Mucosa of gallbladder (tissue), 1 donor: ENCODE measurements around the gene MARCHF5. TPM values are rescaled to one million over a fixed set of nuclear protein-coding genes. Genes with fewer than 3 reads are reported as not detected.

Experiments
- DNase-seq: peaks from one replicate; pipeline ENCODE4 v3.0.0-alpha.2; 2020; ENCODE audit warnings: low spot score
- total RNA-seq: library from RNA; stranded (reverse); gene quantifications from one replicate; pipeline ENCODE4 v1.2.1, GENCODE V29; 2021
- donor health status: DM: no; HTN: no; CAD: no.

MARCHF5 gene
- total RNA-seq, result 51.2 TPM

- peak; percentile 96 for DNase-seq
Observed at GRCh38 chr10:92290837-92291615, at the start of gene MARCHF5, which contains the start of gene CPEB3. TSS of gene MARCHF5 (plus strand) at chr10:92291167. CDS start at chr10:92291495, 328 bp downstream. TSS of gene CPEB3 (minus strand) at chr10:92291078. CDS start at chr10:92240350, 50,728 bp downstream.

DNA sequence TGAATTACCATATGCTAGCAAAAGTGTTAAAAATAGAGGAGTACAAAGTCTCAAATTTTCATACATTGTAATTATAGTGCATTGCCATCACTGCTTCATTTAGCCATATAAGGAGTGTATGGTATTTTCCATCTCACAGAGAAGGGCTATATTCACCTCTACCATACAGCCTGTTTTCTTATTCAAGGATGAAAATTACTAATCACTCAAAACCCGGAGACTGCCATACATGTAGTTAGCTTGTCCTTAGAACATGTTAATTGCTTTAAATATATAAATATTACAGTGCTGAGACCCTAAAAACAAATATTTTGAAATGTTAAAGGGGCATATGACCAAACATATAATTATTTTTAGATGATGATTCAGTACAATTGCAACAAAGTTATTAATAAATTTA is 49.5 kb upstream of the MARCHF5 start:
- no peak for DNase-seq

DNA sequence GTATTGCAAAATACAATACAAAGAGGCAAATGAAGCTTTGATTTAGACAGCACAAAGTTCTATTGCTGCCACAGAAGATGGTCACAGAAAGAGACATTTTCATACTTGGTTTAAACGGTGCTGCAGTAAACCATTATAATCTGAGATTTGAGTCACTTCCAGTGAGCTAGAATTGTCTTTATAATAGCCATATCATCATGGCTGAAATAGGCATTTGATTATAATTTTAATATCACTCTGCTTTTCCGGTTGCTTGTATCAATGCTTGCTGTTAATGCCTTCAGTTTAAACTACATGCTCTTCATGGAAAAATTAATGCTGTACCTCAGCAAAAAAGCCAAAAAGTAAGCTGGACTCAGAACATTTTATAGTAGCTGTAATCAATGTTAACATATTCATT is 48.6 kb upstream of the MARCHF5 start:
- no peak for DNase-seq

DNA sequence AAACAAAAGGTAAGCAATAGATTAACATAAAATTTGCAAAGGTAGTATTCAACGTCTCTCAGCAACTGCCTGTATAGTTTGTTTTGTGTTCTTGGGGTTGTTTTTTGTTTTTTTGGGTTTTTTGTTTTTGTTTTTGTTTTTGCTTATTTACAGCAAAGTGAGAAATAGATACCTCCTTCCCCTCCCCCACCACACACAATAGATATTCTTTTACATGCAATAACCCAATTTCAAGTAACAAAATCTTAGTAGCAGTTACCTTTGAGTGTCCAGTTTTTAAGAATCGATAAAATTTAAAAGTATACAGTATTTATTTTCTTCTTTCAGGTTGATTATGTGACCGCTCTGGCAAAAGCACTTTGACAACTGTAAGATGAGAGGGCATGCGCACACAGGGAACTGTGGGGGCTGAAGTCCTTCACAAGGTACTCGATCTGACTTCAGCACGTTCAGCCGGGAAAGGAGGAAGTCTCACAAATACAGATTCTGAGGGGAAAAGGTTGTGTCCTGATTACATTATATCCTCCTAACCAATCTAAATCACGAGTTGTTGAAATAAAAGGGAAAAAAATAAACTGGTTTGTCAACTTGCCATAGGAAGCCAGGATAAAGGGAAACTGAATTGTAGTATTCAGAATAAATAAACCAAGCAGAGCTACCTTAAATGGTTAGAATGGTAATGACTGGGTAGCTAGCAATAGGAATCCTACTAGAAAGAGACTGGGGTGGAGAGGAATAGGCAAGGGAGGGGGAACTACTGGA is 47.9 kb upstream of the MARCHF5 start:
- DNase-seq, result peak; percentile 60

DNA sequence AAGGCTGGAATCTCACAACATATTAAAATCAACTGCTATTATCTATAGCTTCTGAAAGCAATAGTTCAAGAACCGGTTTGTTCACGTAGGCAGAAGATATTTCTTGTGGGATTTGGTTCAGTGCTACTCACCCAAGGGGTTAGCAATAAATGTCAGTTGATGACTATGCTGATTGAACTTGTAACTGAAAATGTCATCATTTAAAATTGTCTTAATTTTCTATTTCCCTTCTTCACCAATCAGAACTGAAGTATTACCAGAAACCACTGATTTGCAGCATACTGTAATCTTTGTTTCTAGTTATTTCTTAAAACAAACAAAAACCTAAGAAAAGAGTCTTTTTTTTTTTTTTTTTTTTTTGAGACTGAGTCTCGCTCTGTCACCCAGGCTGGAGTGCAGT is 46.2 kb upstream of the MARCHF5 start:
- DNase-seq, result no peak

DNA sequence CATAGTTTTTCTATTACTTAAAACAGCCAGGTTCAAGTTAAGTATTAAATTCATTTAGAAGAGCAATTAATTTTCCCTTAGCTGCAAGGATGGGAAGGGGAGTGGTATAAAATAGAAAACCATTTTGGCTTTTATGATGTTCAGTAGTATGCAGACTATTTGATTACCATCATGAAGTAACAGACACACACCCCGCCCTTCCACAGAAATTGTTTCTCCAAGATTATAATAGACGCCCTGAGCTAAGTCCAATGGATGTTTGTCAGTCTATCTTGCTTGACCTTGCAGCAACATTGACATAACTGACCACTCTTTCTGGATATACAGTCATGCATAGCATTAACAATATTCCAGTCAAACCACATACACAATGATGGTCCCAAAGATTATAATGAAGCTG is 42.4 kb upstream of the MARCHF5 start:
- no peak for DNase-seq

- no peak for DNase-seq
Observed at GRCh38 chr10:92263396-92263795, 27.6 kb upstream of the MARCHF5 start.

DNA sequence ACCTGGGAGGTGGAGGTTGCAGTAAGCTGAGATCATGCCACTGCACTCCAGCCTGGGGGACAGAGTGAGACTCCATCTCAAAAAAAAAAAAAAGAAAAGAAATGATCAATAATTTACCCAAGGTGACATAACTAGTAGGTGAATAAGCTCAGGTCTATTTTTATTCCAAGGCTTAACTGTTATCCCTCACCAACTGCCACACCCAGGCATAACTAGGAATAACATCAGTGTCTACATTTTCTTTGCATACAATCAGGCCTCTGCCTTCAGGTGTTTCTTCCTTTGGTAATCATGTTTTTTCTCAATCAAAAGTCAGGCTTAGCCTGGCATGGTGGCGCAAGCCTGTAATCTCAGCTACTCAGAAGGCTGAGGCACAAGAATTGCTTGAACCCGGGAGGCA is 26.7 kb upstream of the MARCHF5 start:
- DNase-seq, result no peak

DNA sequence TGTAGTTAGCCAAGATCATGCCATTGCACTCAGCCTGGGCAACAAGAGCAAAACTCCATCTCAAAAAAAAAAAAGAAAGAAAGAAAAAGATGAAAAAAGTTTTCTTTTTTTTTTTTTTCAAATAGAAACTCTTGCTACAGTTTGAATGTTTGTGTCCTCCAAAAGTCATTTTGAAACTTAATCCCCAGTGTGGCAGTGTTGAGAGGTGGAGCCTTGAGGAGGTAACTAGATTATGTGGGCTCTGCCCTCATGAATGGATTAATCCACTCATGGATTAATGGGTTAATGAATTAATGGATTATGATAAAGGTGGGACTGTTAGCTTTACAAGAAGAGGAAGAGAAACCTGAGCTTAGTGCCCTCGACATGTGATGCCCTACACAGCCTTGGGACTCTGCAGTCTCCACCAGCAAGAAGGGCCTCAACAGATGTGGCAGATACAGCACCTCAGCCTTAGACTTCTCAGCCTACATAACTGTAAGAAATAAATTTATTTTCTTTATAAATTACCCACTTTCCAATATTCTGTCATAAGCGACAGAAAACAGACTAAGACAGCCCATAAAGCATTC is 25.2 kb upstream of the MARCHF5 start:
- no peak for DNase-seq

DNA sequence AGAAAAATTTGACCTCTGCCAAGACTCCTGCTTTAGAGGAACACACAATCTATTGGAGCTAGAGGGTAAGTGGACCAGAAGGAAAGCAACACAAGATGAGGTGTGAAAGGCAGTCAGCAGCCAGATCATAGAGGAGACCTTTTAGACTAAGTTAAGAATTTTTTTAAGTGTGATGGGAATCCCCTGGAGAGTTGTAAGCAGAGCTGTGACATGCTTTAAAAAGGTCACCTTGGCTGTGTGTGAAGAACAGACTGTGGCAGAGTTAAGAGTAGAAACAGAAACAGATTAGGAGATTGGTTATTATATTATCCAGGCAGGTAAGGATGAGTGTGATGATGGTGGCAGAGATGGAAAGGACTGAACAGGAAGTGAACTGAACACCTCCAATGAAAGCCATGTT is 23.6 kb upstream of the MARCHF5 start:
- DNase-seq, result no peak

DNA sequence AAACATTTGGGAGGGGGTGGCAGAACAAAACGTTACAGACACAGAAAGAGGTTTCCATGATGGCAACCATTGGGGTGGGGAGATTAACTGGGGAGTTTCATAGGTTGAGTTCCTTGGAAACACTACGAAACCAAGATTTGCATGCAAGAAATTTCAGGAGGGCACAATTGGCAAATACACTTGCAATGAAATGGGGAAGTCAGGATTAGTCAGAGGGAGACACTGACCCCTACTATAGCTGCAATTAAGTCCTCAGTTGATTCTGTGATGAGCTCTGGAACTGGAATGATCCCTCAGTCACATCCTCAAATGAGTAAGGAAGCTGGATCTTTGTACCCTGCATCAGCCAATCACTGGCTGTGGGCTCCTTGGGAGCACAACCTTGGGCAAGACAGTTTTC is 22.2 kb upstream of the MARCHF5 start:
- no peak for DNase-seq

DNA sequence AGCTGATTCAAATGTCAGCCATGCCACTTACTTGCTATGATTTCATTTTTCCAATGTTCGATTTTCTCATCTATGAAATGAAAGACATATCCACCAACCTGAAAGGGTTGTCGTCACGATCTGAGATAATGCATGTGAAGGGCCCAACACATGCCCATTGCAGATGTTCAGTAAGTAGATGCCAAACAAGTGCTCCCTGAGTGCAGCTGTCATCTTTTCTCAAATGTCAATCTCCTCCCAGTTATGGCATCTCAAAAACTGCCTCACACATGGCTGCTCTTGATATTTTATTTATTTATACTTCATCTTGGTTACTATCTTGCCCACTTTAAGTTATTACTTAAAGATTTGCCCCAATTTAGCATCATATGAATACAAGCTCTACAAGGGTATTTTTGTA is 16.9 kb upstream of the MARCHF5 start:
- no peak for DNase-seq

GRCh38 chr10:92278996-92279696 is 11.8 kb upstream of the MARCHF5 start:
- no peak for DNase-seq

- DNase-seq, result no peak
Observed at GRCh38 chr10:92284112-92284704, 6.8 kb upstream of the MARCHF5 start.

DNA sequence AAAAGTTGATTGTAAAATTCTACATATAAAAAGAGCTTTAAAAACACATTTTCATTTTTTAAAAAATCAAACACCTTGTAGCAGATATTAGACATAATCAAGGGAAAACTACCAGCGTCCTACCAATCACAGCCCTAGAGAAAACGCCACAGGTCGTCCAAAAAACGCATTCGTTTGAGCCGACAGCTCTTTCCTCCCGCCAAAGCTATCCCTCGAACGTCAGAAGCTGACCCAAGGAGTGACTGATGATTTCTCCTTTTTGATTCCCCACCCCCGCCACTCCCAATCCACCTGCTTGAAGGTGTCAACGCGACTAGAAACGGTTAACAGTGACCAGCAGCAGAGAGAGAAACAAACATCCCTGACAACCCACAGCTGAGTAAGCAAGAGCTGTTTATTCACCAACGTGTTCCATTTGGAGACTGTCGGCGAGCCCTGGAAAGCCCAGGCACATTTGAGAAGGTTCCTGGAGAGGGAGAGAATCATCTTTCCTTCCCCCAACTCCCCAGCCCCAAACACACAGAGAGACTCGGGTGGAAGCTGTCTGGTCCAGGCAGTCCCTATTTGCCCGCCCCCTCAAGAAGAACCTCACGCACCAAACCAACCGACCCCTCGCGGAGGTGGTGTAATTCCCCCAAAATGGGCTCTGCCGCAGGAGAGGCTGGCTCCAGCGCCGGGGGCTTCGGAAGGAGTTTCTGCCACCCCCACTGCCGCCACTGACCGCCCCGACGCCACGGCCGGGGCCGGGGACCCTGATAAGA is 711 bp upstream of the MARCHF5 start:
- DNase-seq, result peak; percentile 37

- DNase-seq, result no peak
Observed at GRCh38 chr10:92291616-92291865, 574 bp downstream of the MARCHF5 start.

- peak; percentile 35 for DNase-seq
Observed at GRCh38 chr10:92291921-92292845, 1.2 kb downstream of the MARCHF5 start.

DNA sequence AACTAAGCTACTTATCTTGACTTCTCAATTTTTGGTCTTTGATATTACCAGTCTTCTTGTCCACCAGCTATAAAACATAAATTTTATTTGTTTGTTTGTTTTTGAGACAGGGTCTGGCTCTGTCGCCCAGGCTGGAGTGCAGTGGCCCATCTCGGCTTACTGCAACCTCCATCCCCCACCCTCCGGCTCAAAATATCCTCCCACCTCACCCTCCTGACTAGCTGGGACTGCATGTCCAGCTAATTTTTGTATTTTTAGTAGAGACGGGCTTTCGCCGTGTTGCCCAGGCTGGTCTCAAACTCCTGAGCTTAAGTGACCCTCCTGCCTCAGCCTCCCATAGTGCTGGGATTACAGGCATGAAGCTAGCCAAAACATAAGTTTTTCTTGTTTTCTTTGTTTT is 7.5 kb downstream of the MARCHF5 start:
- DNase-seq, result no peak

DNA sequence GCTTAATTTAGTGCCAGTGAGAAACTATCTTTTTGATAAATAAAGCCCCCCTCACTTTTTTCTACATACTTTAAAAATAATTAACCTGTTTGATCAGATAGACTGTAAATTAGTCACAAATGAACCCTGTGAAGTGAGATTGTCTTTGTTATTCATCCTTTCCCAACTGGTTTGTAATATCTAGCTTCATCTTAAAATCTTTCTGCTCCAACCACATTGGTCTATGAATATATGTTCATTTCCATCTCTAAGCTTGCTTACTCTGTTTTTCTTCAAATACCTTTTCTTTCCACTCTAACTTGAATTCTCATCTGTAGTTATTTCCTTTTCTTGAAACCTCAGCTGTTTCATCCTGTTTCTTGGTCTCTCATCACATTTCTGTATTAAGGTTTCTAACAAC is 12.1 kb downstream of the MARCHF5 start:
- no peak for DNase-seq

- DNase-seq, result no peak
Observed at GRCh38 chr10:92304061-92304460, 13.1 kb downstream of the MARCHF5 start.
